Upper lobe of left lung (tissue), 4 donors: Measurements from ENCODE around the gene EFCAB8.
"Not testable (repeated sequence)": the region's sequence is repeated elsewhere in the genome, so short reads cannot be mapped to it uniquely, and the experiment has no call there.

Experiments
- CTCF ChIP-seq, 6 experiments: fragments of 450-650 bp in 4 of 6; fragments of 200-600 bp in 2 of 6; sonication (generic) in 2 of 6; IDR thresholded peaks; one replicate each; pipeline ENCODE4 v1.5.1; 2016 to 2019; ENCODE audit warnings: antibody characterized with exemption in 6 of 6
- POLR2A ChIP-seq, 4 donors: fragments of 450-650 bp; IDR thresholded peaks; one replicate each; pipeline ENCODE4 v1.5.1; 2016 to 2017; ENCODE audit warnings: antibody characterized with exemption in 4 of 4, mild to moderate bottlenecking in 2 of 4
- POLR2AphosphoS5 ChIP-seq, 2 donors: sonication (generic); formaldehyde crosslinking; IDR thresholded peaks; one replicate each; pipeline ENCODE4 v1.5.1; 2017; ENCODE audit warnings: antibody characterized with exemption in 2 of 2

DNA sequence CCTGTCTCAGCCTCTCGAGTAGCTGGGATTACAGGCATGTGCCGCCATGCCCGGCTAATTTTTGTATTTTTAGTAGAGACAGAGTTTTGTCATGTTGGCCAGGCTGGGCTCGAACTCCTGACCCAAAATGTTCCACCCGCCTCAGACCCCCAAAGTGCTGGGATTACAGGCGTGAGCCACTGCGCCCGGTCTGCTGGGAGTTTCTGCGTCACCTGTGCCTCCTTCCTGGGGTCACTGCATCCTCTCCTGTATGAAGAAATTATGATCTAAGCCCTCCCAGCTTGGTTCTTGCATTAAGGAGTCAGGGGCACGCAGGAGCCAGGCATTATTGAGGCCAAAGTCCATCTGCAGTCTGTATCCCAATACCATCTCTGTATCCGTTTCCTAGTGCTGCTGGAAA is 103.9 kb downstream of the EFCAB8 start:
- TF ChIP-seq CTCF, POLR2AphosphoS5, POLR2A (IDR thresholded peaks at IDR 0.05): not testable (repeated sequence)
